ENCODE results near the gene LHFPL6. TPM values are rescaled to one million over a fixed set of nuclear protein-coding genes. Genes with fewer than 3 reads are reported as not detected.

LHFPL6 gene
- total and polyA plus RNA-seq, 9 of the 15 experiments (the other 6 are each of a cell fraction or from before 2014, with no cell fraction given), result 0.18 TPM; not detected in 8

- DNase-seq (ENCODE audit: extremely low read depth in 1 of 4, low spot score in 3 of 4) (no peak), ATAC-seq (peak; percentile 63; the same call in 2 of the 3 replicates), FAIRE-seq (no peak)
- TF ChIP-seq CTCF (IDR thresholded peaks at IDR 0.05 in 2 of 3, conservative IDR thresholded peaks at IDR 0.05 in 1 of 3; ENCODE audit: insufficient read depth in 2 of 3, low read depth in 1 of 3, low read length in 3 of 3) (0 out of 6 replicates have a peak, but pooled peaks of 1 of the 3 experiments have one; percentile 8), ZNF3 (CRISPR knock-in tag; IDR thresholded peaks at IDR 0.05) (no peak)
- Histone ChIP-seq H3K4me3 (no peak overlapping the region), H3K79me2 (ENCODE audit: control insufficient read depth, insufficient read depth, low read length) (no peaks in the 10 kb centered on the region), H3K9me3 (replicated peaks; ENCODE audit: control insufficient read depth, insufficient read depth, low read depth, low read length) (no peaks in the 10 kb centered on the region), H3K36me3 (ENCODE audit: control insufficient read depth, insufficient read depth, low read length) (no peaks in the 10 kb centered on the region), H3K4me1 (replicated peaks in 1 of 2; ENCODE audit: control insufficient read depth in 2 of 2, insufficient read depth in 2 of 2, low read length in 2 of 2) (peaks cover 0 to 9% of the 10 kb centered on the region in 2 experiments; a peak in 2 of 5 replicates), H2AFZ (ENCODE audit: low read depth, low read length) (no peak overlapping the region), H4K20me1 (replicated peaks; ENCODE audit: control insufficient read depth, insufficient read depth, low read length) (no peaks in the 10 kb centered on the region), H3K9ac (ENCODE audit: insufficient read depth in 1 of 2, low read depth in 2 of 2, low read length in 2 of 2) (no peak overlapping the region), H3K27me3 (ENCODE audit: control insufficient read depth in 2 of 2, insufficient read depth in 2 of 2, low read length in 2 of 2) (peaks cover 7 to 15% of the 10 kb centered on the region in 2 experiments; a peak in 4 of 5 replicates), H3K27ac (ENCODE audit: extremely low read depth, low read depth, low read length) (no peak overlapping the region), H3K9me1 (ENCODE audit: control insufficient read depth, insufficient read depth, low read length) (no peaks in the 10 kb centered on the region), H3K4me2 (ENCODE audit: insufficient read depth, low read length) (no peak overlapping the region)
- BruUV-seq (replicated peaks), result no TSS peak
- CTCF ChIA-PET (ENCODE audit: low intra/inter-chr PET ratio), result interaction anchor here (0.5 kb wide), 1 partner anchor 108 kb away, joined by 3 read pairs; no protein-coding TSS in a partner anchor
- POLR2A ChIA-PET, result no interaction called here
- intact Hi-C loops (cut with micrococcal nuclease) (no loop called here), in situ Hi-C loops (cut with MboI) (loop anchor here (25.0 kb wide), 1 partner anchor 638 kb away; no protein-coding TSS in a partner anchor)
- WGBS (ENCODE audit: insufficient coverage, low coverage, missing lambda C conversion rate), result 2% methylated on average over 7 of the region's 9 CpGs
Observed at GRCh38 chr13:39600766-39601165, 2.2 kb downstream of the LHFPL6 start.

- TF ChIP-seq HMGXB4 (CRISPR knock-in tag; IDR thresholded peaks at IDR 0.05), result no peak
- BruUV-seq (replicated peaks), result no TSS peak
- in situ Hi-C loops (cut with MboI), result loop anchor here (25.0 kb wide), 1 partner anchor 638 kb away; no protein-coding TSS in a partner anchor
- no peak for FAIRE-seq
- no peaks in the 10 kb centered on the region for H4K20me1 ChIP-seq (replicated peaks; ENCODE audit: control insufficient read depth, insufficient read depth, low read length)
- H3K4me1 ChIP-seq (replicated peaks in 1 of 2; ENCODE audit: control insufficient read depth in 2 of 2, insufficient read depth in 2 of 2, low read length in 2 of 2), result peaks cover 0 to 9% of the 10 kb centered on the region in 2 experiments; a peak in 2 of 5 replicates
- WGBS (ENCODE audit: insufficient coverage, low coverage, missing lambda C conversion rate), result 0% methylated on average over 1 of the region's 1 CpG
- H3K9me1 ChIP-seq (ENCODE audit: control insufficient read depth, insufficient read depth, low read length), result no peaks in the 10 kb centered on the region
- ChIA-PET CTCF (ENCODE audit: low intra/inter-chr PET ratio) (no interaction called here), POLR2A (no interaction called here)
- H3K4me2 ChIP-seq (ENCODE audit: insufficient read depth, low read length), result no peak overlapping the region
- no peaks in the 10 kb centered on the region for H3K79me2 ChIP-seq (ENCODE audit: control insufficient read depth, insufficient read depth, low read length)
- H3K9ac ChIP-seq (ENCODE audit: insufficient read depth in 1 of 2, low read depth in 2 of 2, low read length in 2 of 2), result no peak overlapping the region
- H2AFZ ChIP-seq (ENCODE audit: low read depth, low read length), result no peak overlapping the region
- DNase-seq (ENCODE audit: extremely low read depth in 1 of 4, low spot score in 3 of 4), result no peak
- H3K27ac ChIP-seq (ENCODE audit: extremely low read depth, low read depth, low read length), result no peak overlapping the region
- intact Hi-C loops (cut with micrococcal nuclease), result no loop called here
- H3K4me3 ChIP-seq, result no peak overlapping the region
- no peaks in the 10 kb centered on the region for H3K36me3 ChIP-seq (ENCODE audit: control insufficient read depth, insufficient read depth, low read length)
- no peaks in the 10 kb centered on the region for H3K9me3 ChIP-seq (replicated peaks; ENCODE audit: control insufficient read depth, insufficient read depth, low read depth, low read length)
- peaks cover 7 to 15% of the 10 kb centered on the region in 2 experiments; a peak in 4 of 5 replicates for H3K27me3 ChIP-seq (ENCODE audit: control insufficient read depth in 2 of 2, insufficient read depth in 2 of 2, low read length in 2 of 2)
- no peak for ATAC-seq
Observed at GRCh38 chr13:39599842-39600241, 3.2 kb downstream of the LHFPL6 start.
